Hippocampal formation (tissue), 2 donors: ENCODE data around the gene RAD9B.
A peak's percentile ranks its signal among the peaks of the same experiment; 100 is the strongest.
"Not testable (repeated sequence)": the region's sequence is repeated elsewhere in the genome, so short reads cannot be mapped to it uniquely, and the experiment has no call there.

Experiments
- DNase-seq, 2 donors: peaks; one replicate each; lab custom pipeline; 2025; lab: John Stamatoyannopoulos, UW

RAD9B gene

GRCh38 chr12:110528277-110528839, 26.2 kb downstream of the RAD9B start:
- no peak for DNase-seq

- no peak for DNase-seq
These were observed 28.4 kb downstream of the RAD9B start for GRCh38 chr12:110530511-110530910.

- DNase-seq, result no peak
These were observed 29.7 kb downstream of the RAD9B start for GRCh38 chr12:110531741-110532333.

GRCh38 chr12:110532644-110533043, 30.5 kb downstream of the RAD9B start:
- no peak for DNase-seq

GRCh38 chr12:110533607-110534006, 31.5 kb downstream of the RAD9B start:
- DNase-seq, result no peak

- DNase-seq, result no peak
These were observed 32.7 kb downstream of the RAD9B start for GRCh38 chr12:110534811-110535210.

GRCh38 chr12:110536834-110537604, 34.9 kb downstream of the RAD9B start:
- DNase-seq, result no peak

- DNase-seq, result no peak
These were observed 35.7 kb downstream of the RAD9B start for GRCh38 chr12:110537605-110538409.

GRCh38 chr12:110538869-110539622, 36.9 kb downstream of the RAD9B start:
- no peak for DNase-seq

GRCh38 chr12:110540048-110540447, 37.9 kb downstream of the RAD9B start:
- no peak for DNase-seq

GRCh38 chr12:110543252-110543959, 41.3 kb downstream of the RAD9B start:
- peak; percentile 13 to 15 for DNase-seq

GRCh38 chr12:110543965-110544364, 41.8 kb downstream of the RAD9B start:
- DNase-seq, result no peak

GRCh38 chr12:110545259-110545658, 43.1 kb downstream of the RAD9B start:
- not testable (repeated sequence) for DNase-seq

GRCh38 chr12:110545812-110546211, 43.7 kb downstream of the RAD9B start:
- DNase-seq, result no peak

GRCh38 chr12:110546339-110546738, 44.2 kb downstream of the RAD9B start:
- DNase-seq, result no peak

- DNase-seq, result no peak
These were observed 45.0 kb downstream of the RAD9B start for GRCh38 chr12:110547090-110547489.

GRCh38 chr12:110548678-110549077, 46.5 kb downstream of the RAD9B start:
- DNase-seq, result no peak

- no peak for DNase-seq
These were observed 47.6 kb downstream of the RAD9B start for GRCh38 chr12:110549716-110550115.

- no peak for DNase-seq
These were observed 48.9 kb downstream of the RAD9B start for GRCh38 chr12:110550981-110551380.
